IMR-90 (cell line): ENCODE data around the gene PNCK. TPM values are rescaled to one million over a fixed set of nuclear protein-coding genes. Genes with fewer than 3 reads are reported as not detected.

ENCODE experiments used
- ATAC-seq: fragments of 200-7000 bp; cut with Tn5 transposase; 2 replicates; pipeline ENCODE4 v1.9.1; 2020; ENCODE audit warnings: low read depth, mild to moderate bottlenecking, moderate library complexity
- BruUV-seq: library from RNA; stranded (reverse); fragments of 400-500 nt; replicated peaks from 2 replicates; lab custom pipeline; 2021; lab: Mats Ljungman, UMichigan
- CTCF ChIA-PET: fragments of 300-600 bp; formaldehyde crosslinking; extraction: SDS; loops from one replicate; lab custom pipeline; 2021; ENCODE audit warnings: antibody characterized with exemption; lab: Yijun Ruan, JAX
- POLR2A ChIA-PET: fragments of 300-600 bp; sonication (Branson Sonifier 250); formaldehyde crosslinking; loops from one replicate; lab custom pipeline; 2022; ENCODE audit warnings: antibody characterized with exemption; ENCODE audit not compliant: unreplicated experiment; lab: Charles Lee
- DNase-seq: peaks from one replicate; pipeline ENCODE4 v3.0.0; 2013
- H2AFZ ChIP-seq: replicated peaks from 2 replicates; pipeline ENCODE3; 2013; ENCODE audit warnings: low read length, mild to moderate bottlenecking; ENCODE audit not compliant: poor library complexity
- H2AK5ac ChIP-seq: 2 replicates; pipeline ENCODE4 v1.6.1; 2013; ENCODE audit warnings: low read depth, low read length, inconsistent platforms
- H2AK9ac ChIP-seq: replicated peaks from 2 replicates; pipeline ENCODE3; 2013; ENCODE audit warnings: mild to moderate bottlenecking, low read depth, low read length, moderate library complexity; ENCODE audit not compliant: poor library complexity
- H2BK120ac ChIP-seq: 2 replicates; pipeline ENCODE4 v1.6.1; 2013; ENCODE audit warnings: low read depth, low read length, inconsistent platforms
- H2BK15ac ChIP-seq: 3 replicates; pipeline ENCODE4 v1.6.1; 2013; ENCODE audit warnings: low read depth, low read length, inconsistent platforms
- H2BK20ac ChIP-seq: 2 replicates; pipeline ENCODE4 v1.6.1; 2013; ENCODE audit warnings: low read depth, mild to moderate bottlenecking, inconsistent platforms, low read length, moderate library complexity
- H2BK5ac ChIP-seq: 2 replicates; pipeline ENCODE4 v1.6.1; 2013; ENCODE audit warnings: mild to moderate bottlenecking, low read depth, low read length, inconsistent platforms; ENCODE audit not compliant: poor library complexity, severe bottlenecking
- H3K14ac ChIP-seq: replicated peaks from 2 replicates; pipeline ENCODE4 v1.6.1; 2013; ENCODE audit warnings: low read depth, low read length, inconsistent platforms
- H3K18ac ChIP-seq: 2 replicates; pipeline ENCODE4 v1.6.1; 2013; ENCODE audit warnings: low read depth, low read length, control low read depth
- H3K23ac ChIP-seq: 2 replicates; pipeline ENCODE4 v1.6.1; 2013; ENCODE audit warnings: low read depth, low read length, inconsistent platforms
- H3K27ac ChIP-seq: 2 replicates; pipeline ENCODE4 v1.5.1; 2013; ENCODE audit warnings: mild to moderate bottlenecking, control low read depth, low read length; ENCODE audit not compliant: insufficient read depth
- H3K27me3 ChIP-seq: 2 replicates; pipeline ENCODE4 v1.6.1; 2013; ENCODE audit warnings: low read length; ENCODE audit not compliant: control insufficient read depth, insufficient read depth
- H3K36me3 ChIP-seq: 2 replicates; pipeline ENCODE4 v1.6.1; 2013; ENCODE audit warnings: low read length, mixed read lengths; ENCODE audit not compliant: control insufficient read depth, insufficient read depth
- H3K4ac ChIP-seq: 2 replicates; pipeline ENCODE4 v1.6.1; 2013; ENCODE audit warnings: low read depth, low read length, inconsistent platforms
- H3K4me1 ChIP-seq: 2 replicates; pipeline ENCODE4 v1.6.1; 2013; ENCODE audit warnings: low read length, mixed read lengths; ENCODE audit not compliant: control insufficient read depth, insufficient read depth
- H3K4me2 ChIP-seq: 2 replicates; pipeline ENCODE4 v1.6.1; 2013; ENCODE audit warnings: low read depth, mild to moderate bottlenecking, control low read depth, low read length, moderate library complexity
- H3K4me3 ChIP-seq: 2 replicates; pipeline ENCODE4 v1.5.1; 2013; ENCODE audit warnings: low read depth, mild to moderate bottlenecking, control low read depth, low read length, moderate library complexity; ENCODE audit not compliant: insufficient read depth
- H3K56ac ChIP-seq: 2 replicates; pipeline ENCODE4 v1.6.1; 2013; ENCODE audit warnings: low read length, inconsistent platforms; ENCODE audit not compliant: insufficient read depth; ENCODE audit errors: extremely low read depth
- H3K79me1 ChIP-seq, 2 experiments: 2 replicates each; pipeline ENCODE4 v1.6.1; 2013; ENCODE audit warnings: low read length in 2 of 2, inconsistent platforms in 1 of 2, low read depth in 1 of 2
- H3K9ac ChIP-seq: 2 replicates; pipeline ENCODE4 v1.6.1; 2013; ENCODE audit warnings: low read depth, low read length, control low read depth
- H3K9me1 ChIP-seq: 2 replicates; pipeline ENCODE4 v1.6.1; 2013; ENCODE audit warnings: low read length, inconsistent platforms; ENCODE audit not compliant: insufficient read depth
- H3K9me3 ChIP-seq: 2 replicates; pipeline ENCODE4 v1.6.1; 2013; ENCODE audit warnings: low read length; ENCODE audit not compliant: control insufficient read depth, insufficient read depth
- H4K20me1 ChIP-seq: 2 replicates; pipeline ENCODE4 v1.6.1; 2013; ENCODE audit warnings: low read length, inconsistent platforms; ENCODE audit not compliant: insufficient read depth
- H4K5ac ChIP-seq: 2 replicates; pipeline ENCODE4 v1.6.1; 2013; ENCODE audit warnings: mild to moderate bottlenecking, low read depth, low read length, control low read depth
- H4K8ac ChIP-seq, 2 experiments: 2 replicates each; pipeline ENCODE4 v1.6.1; 2013; ENCODE audit warnings: low read depth in 2 of 2, low read length in 2 of 2, control low read depth in 1 of 2, inconsistent platforms in 1 of 2
- H4K91ac ChIP-seq: 2 replicates; pipeline ENCODE4 v1.6.1; 2013; ENCODE audit warnings: low read depth, low read length, inconsistent platforms; ENCODE audit not compliant: insufficient read depth
- BHLHE40 ChIP-seq: fragments of 150-350 bp; IDR thresholded peaks from 2 replicates; pipeline ENCODE4 v1.6.1; 2016; ENCODE audit warnings: mild to moderate bottlenecking, low read depth, low read length
- CEBPB ChIP-seq: IDR thresholded peaks from 2 replicates; pipeline ENCODE4 v1.6.1; 2012; ENCODE audit warnings: low read depth, low read length, improper control_type of control experiment
- CHD1 ChIP-seq: IDR thresholded peaks from 2 replicates; pipeline ENCODE4 v1.6.1; 2012; ENCODE audit warnings: low read depth, low read length, improper control_type of control experiment
- FOS ChIP-seq: fragments of 150-350 bp; IDR thresholded peaks from 2 replicates; pipeline ENCODE4 v1.6.1; 2016; ENCODE audit warnings: low read depth, low read length
- MAFK ChIP-seq: IDR thresholded peaks from 2 replicates; pipeline ENCODE4 v1.6.1; 2012; ENCODE audit warnings: low read depth, low read length, improper control_type of control experiment
- MAZ ChIP-seq: IDR thresholded peaks from 2 replicates; pipeline ENCODE4 v1.6.1; 2012; ENCODE audit warnings: low read depth, mild to moderate bottlenecking, low read length, improper control_type of control experiment, moderate library complexity, borderline replicate concordance
- MXI1 ChIP-seq: IDR thresholded peaks from 2 replicates; pipeline ENCODE4 v1.6.1; 2012; ENCODE audit warnings: low read depth, mild to moderate bottlenecking, low read length, moderate library complexity, borderline replicate concordance
- POLR2A ChIP-seq: IDR thresholded peaks from 2 replicates; pipeline ENCODE4 v1.6.1; 2012; ENCODE audit warnings: mild to moderate bottlenecking, low read depth, low read length
- RAD21 ChIP-seq: IDR thresholded peaks from 2 replicates; pipeline ENCODE4 v1.6.1; 2012; ENCODE audit warnings: low read length, improper control_type of control experiment
- RCOR1 ChIP-seq: IDR thresholded peaks from 2 replicates; pipeline ENCODE4 v1.6.1; 2012; ENCODE audit warnings: mild to moderate bottlenecking, low read length, improper control_type of control experiment; ENCODE audit not compliant: insufficient replicate concordance
- RFX5 ChIP-seq: IDR thresholded peaks from 2 replicates; pipeline ENCODE4 v1.8.0; 2012; ENCODE audit warnings: low read depth, mild to moderate bottlenecking, low read length, moderate library complexity
- SMC3 ChIP-seq: fragments of 150-350 bp; IDR thresholded peaks from 2 replicates; pipeline ENCODE4 v1.6.1; 2016; ENCODE audit warnings: low read depth, mild to moderate bottlenecking, antibody characterized with exemption, low read length, moderate library complexity
- WGBS, 2 experiments: methylation state at CpG; one replicate each; pipeline versions ENCODE4 v1.1.5 to v1.1.7; 2013; ENCODE audit warnings: missing lambda C conversion rate in 2 of 2; ENCODE audit not compliant: insufficient read length in 1 of 2; ENCODE audit errors: extremely low coverage in 2 of 2; 5-methylcytosine and 5-hydroxymethylcytosine counted together
- dilution Hi-C: fragments of 300-500 bp; cut with HindIII; formaldehyde crosslinking; loops from one replicate; pipeline ENCODE4 v1.14.3; 2018; ENCODE audit warnings: low sequenced_read_pairs; ENCODE audit not compliant: unreplicated experiment
- in situ Hi-C: fragments of 300-500 bp; cut with MboI; formaldehyde crosslinking; loops from 3 replicates; pipeline ENCODE4 v1.14.3; 2019; ENCODE audit warnings: low sequenced_read_pairs, inconsistent platforms, mixed read lengths
- intact Hi-C: fragments of 100-400 bp; cut with micrococcal nuclease; formaldehyde crosslinking; loops from 2 replicates; pipeline ENCODE4 v1.10.0; 2022
- polyA plus RNA-seq, 3 experiments: library from polyadenylated mRNA; depleted of rRNA; stranded (reverse); fragments of >200 nt; gene quantifications; 2 replicates each; pipeline ENCODE4 v1.2.3, GENCODE V29; 2012; ENCODE audit warnings: low replicate concordance in 1 of 3
- total RNA-seq: library from RNA; depleted of rRNA; stranded (reverse); fragments of >200 nt; gene quantifications from 2 replicates; pipeline ENCODE4 v1.2.3, GENCODE V29; 2012
- TF ChIP-seq, protein P1 (sequence below): fragments of 150-350 bp; IDR thresholded peaks from 2 replicates; pipeline ENCODE4 v1.6.1; 2017; ENCODE audit warnings: mild to moderate bottlenecking, antibody characterized with exemption, low read length, low read depth
- TF ChIP-seq, protein P2 (sequence below): conservative IDR thresholded peaks from 2 replicates; pipeline ENCODE4 v1.5.1; 2012; ENCODE audit warnings: mild to moderate bottlenecking, low read depth, low read length, improper control_type of control experiment
- TF ChIP-seq, protein P3 (sequence below): fragments of 150-350 bp; IDR thresholded peaks from 2 replicates; pipeline ENCODE4 v1.6.1; 2016; ENCODE audit warnings: low read depth, mild to moderate bottlenecking, low read length, moderate library complexity, borderline replicate concordance

PNCK gene
- total and polyA plus RNA-seq, 2 of the 4 experiments (the other 2 are of a cell fraction): 0.18 to 0.22 TPM

DNA sequence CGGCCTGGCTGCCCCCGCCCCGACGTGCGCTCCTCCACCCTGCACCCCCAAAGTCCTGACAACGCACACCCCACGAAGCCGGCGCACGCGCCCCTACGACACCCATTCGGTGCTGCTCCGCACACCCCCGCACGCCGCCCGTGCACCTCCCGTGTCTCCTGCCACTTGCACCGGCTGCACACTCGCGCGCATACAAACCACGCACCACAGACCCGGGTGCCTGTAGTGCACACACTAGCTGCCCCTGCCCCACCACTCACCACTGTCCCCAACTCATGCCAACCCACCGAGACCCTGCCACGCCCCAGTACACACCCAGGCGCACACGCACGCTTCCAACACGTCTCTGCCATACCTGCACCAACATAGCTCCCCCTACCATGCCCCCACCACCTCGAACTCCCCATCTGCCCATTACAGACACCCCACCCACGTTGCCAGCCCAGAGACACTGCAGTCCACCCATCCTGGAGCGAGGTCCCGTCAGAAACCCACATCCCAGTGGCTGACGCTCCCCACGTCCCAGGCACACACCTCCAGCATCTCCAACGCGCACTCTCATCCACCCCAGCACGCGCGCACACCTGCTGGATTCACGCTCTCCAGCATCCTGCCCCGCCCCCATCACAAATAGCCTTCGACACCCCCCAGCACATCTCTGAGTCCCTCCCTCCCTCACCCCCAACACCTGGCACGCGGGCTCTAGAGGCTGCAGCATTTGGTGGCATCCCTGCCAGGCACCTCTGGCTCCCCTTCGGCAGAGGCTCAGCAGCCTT is 30.8 kb downstream of the PNCK start:
- Histone ChIP-seq H2AK9ac (no peak overlapping the region), H3K23ac (no peak overlapping the region), H3K56ac (no peak overlapping the region), H2AFZ (no peak overlapping the region), H3K9me1 (no peaks in the 10 kb centered on the region), H3K4ac (no peak overlapping the region), H3K27me3 (peaks cover 56% of the 10 kb centered on the region), H3K9me3 (peaks cover 4% of the 10 kb centered on the region; the same call in 1 of the 2 replicates), H2BK5ac (no peak overlapping the region), H2BK120ac (no peak overlapping the region), H3K4me3 (no peak overlapping the region), H4K91ac (no peak overlapping the region), H2BK15ac (no peak overlapping the region), H4K8ac (no peak overlapping the region), H4K5ac (no peak overlapping the region), H3K4me1 (no peaks in the 10 kb centered on the region), H2AK5ac (no peak overlapping the region), H3K9ac (no peak overlapping the region), H4K20me1 (no peaks in the 10 kb centered on the region), H3K27ac (no peak overlapping the region), H3K14ac (no peak overlapping the region), H3K18ac (no peak overlapping the region), H3K4me2 (no peak overlapping the region), H3K36me3 (no peaks in the 10 kb centered on the region), H3K79me1 (no peaks in the 10 kb centered on the region), H2BK20ac (no peak overlapping the region)
- CTCF ChIA-PET: interaction anchor here (1.5 kb wide), 1 partner anchor 36 kb away, joined by 3 read pairs; no protein-coding TSS in a partner anchor
- in situ Hi-C loops: no loop called here
- dilution Hi-C loops: no loop called here
- 33% methylated on average over 24 of the region's 48 CpGs; no CpG with 5 or more reads in 1 of the 2 experiments for WGBS, 2 experiments
- POLR2A ChIA-PET: no interaction called here
- no TSS peak for BruUV-seq
- DNase-seq (no peak), ATAC-seq (no peak)
- intact Hi-C loops: no loop called here
- TF ChIP-seq RAD21 (no peak), MXI1 (no peak), RCOR1 (no peak), SMC3 (no peak), POLR2A (no peak), CHD1 (no peak), CEBPB (no peak), FOS (no peak), RFX5 (no peak), BHLHE40 (no peak), MAFK (no peak), MAZ (no peak)
- TF ChIP-seq, protein P1, sequence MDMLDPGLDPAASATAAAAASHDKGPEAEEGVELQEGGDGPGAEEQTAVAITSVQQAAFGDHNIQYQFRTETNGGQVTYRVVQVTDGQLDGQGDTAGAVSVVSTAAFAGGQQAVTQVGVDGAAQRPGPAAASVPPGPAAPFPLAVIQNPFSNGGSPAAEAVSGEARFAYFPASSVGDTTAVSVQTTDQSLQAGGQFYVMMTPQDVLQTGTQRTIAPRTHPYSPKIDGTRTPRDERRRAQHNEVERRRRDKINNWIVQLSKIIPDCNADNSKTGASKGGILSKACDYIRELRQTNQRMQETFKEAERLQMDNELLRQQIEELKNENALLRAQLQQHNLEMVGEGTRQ: no peak
- TF ChIP-seq, protein P2, sequence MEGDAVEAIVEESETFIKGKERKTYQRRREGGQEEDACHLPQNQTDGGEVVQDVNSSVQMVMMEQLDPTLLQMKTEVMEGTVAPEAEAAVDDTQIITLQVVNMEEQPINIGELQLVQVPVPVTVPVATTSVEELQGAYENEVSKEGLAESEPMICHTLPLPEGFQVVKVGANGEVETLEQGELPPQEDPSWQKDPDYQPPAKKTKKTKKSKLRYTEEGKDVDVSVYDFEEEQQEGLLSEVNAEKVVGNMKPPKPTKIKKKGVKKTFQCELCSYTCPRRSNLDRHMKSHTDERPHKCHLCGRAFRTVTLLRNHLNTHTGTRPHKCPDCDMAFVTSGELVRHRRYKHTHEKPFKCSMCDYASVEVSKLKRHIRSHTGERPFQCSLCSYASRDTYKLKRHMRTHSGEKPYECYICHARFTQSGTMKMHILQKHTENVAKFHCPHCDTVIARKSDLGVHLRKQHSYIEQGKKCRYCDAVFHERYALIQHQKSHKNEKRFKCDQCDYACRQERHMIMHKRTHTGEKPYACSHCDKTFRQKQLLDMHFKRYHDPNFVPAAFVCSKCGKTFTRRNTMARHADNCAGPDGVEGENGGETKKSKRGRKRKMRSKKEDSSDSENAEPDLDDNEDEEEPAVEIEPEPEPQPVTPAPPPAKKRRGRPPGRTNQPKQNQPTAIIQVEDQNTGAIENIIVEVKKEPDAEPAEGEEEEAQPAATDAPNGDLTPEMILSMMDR: no peak
- TF ChIP-seq, protein P3, sequence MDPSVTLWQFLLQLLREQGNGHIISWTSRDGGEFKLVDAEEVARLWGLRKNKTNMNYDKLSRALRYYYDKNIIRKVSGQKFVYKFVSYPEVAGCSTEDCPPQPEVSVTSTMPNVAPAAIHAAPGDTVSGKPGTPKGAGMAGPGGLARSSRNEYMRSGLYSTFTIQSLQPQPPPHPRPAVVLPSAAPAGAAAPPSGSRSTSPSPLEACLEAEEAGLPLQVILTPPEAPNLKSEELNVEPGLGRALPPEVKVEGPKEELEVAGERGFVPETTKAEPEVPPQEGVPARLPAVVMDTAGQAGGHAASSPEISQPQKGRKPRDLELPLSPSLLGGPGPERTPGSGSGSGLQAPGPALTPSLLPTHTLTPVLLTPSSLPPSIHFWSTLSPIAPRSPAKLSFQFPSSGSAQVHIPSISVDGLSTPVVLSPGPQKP: no peak
